Subcutaneous adipose tissue (tissue), 4 donors: ENCODE measurements around the gene CYP11A1. TPM values are rescaled to one million over a fixed set of nuclear protein-coding genes. Genes with fewer than 3 reads are reported as not detected.

ENCODE experiments used
- total RNA-seq, 4 donors: library from RNA; depleted of rRNA; stranded (reverse); fragments of >200 nt; gene quantifications; one replicate each; pipeline ENCODE4 v1.1.0, GENCODE V29; 2016
- TF ChIP-seq, protein P1 (sequence below): fragments of 450-650 bp; IDR thresholded peaks from one replicate; pipeline ENCODE4 v1.5.1; 2016; ENCODE audit warnings: low read depth, mild to moderate bottlenecking, control low read depth, antibody characterized with exemption, moderate library complexity

The CYP11A1 gene
- total RNA-seq, 4 donors from 2014 or later: 1.6 to 3.6 (median 2.5) TPM

DNA sequence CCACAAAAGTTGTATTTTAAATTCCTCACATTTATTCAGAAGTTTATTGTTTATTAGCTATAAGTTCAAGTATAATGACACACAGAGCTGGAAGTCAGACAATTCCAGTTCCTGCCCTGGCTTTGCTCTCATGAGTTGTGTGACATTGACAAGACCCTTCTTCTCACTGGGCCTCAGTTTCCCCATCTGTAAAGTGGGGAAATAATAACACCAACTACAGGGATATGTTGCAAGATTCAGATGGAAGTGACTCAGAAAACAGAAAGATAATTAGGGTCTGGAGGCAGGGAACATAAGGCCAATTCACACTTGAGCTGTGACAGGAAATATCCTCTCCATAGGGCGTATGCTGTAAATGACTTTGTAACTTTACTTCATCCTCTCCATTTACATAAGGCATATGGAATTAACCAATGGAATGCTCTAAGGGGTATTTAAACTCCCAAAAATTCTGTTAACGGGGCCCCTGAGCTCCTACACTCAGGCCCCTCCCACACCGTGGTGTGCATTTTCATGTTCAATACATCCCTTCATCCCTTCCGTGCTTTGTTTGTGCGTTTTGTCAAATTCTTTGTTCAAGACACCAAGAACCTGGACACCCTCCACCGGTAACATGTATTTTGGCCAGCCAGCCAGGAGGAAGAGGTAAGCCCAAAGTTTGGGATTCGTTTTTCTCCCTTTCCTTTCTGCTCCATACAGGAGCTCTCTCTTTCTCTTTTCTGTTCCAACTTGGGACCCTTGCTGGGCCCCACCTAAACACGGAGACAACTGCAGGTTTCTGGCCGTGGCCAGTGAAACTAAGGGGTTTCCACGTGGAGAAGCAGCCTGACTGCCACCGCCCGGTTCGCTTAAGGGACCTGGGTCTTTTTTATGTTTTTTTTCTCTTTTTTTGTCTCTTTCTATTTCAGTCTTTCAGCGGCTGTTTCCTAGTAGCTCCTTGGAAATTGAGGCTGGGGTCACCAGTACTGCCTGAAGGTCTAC, 16.9 kb downstream of the CYP11A1 start:
- TF ChIP-seq, protein P1, sequence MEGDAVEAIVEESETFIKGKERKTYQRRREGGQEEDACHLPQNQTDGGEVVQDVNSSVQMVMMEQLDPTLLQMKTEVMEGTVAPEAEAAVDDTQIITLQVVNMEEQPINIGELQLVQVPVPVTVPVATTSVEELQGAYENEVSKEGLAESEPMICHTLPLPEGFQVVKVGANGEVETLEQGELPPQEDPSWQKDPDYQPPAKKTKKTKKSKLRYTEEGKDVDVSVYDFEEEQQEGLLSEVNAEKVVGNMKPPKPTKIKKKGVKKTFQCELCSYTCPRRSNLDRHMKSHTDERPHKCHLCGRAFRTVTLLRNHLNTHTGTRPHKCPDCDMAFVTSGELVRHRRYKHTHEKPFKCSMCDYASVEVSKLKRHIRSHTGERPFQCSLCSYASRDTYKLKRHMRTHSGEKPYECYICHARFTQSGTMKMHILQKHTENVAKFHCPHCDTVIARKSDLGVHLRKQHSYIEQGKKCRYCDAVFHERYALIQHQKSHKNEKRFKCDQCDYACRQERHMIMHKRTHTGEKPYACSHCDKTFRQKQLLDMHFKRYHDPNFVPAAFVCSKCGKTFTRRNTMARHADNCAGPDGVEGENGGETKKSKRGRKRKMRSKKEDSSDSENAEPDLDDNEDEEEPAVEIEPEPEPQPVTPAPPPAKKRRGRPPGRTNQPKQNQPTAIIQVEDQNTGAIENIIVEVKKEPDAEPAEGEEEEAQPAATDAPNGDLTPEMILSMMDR: no peak

DNA sequence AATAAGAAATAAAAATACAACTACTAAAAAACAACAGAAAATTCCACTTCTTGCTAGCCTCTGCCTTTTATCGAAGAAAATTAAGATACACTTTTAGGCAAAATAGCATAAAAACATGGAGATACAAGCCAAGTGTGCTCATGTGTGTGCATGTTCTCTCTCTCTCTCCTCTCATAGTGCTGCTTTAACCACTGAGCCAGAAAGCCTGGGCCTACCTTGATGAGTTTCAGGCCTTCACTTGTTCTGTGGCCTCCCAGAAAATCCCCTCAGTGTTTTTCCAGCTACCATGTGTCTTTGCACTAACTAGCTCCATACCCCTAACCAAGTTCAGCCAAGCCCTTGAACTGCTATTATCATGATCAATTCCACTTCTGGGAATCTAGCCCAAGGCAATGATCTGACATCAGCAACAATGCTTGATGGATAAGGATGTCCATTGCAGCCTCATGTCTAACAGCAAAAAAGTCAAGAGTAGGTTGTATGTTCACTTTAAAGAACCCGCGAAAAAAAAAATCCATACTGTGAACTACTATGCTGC, 18.1 kb downstream of the CYP11A1 start:
- TF ChIP-seq, protein P1: no peak

DNA sequence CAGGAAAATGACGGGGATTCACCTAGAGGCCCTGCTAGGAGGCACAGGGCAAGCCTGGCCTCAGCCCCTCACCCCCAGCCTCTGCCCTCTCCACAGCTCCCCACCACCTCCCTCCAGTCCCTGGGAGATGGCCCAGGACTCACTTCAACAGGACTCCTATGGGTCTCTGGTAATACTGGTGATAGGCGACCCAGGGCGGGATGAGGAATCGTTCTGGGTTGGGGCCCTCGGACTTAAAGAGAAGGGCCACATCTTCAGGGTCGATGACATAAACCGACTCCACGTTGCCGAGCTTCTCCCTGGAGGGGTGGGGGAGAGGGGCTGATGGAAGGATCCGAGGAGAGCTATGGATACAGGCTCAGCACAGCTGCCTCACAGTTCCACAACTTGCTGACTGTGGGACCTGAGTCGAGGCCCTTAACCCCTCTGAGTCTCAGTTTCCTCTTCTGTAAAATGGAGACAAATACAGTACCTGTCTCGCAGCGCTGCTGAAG, 19.6 kb downstream of the CYP11A1 start:
- TF ChIP-seq, protein P1: no peak

DNA sequence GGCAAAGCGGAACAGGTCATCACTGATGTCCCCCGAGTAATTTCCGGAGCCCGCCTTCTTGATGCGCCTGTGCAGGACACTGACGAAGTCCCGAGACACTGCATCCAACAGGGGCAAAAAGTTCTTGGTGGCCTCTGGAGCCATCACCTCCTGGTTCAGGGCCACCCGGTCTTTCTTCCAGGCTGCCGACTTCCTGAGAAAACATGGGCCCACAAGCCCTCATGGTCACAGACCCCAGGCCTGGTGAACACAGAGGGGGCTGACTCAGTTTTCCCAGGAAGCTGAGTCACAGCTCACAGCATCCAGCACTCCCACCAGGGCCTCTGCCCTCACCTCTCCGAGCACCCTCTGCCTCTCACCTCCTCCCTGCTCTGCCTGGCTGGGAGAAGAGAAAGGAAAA, 22.4 kb downstream of the CYP11A1 start:
- TF ChIP-seq, protein P1: no peak

DNA sequence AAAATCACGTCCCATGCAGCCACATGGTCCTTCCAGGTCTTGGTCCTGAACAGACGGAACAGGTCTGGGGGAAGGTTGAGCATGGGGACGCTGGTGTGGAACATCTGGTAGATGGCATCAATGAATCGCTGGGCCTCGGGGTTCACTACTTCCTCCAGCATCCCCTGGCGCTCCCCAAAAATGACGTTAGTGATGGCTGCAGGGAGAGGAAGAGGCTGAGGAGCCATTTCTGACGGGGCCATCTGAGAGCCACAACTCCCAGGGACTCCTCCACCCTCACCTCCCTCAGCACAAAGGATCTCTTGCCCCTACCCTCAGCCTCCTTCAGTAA, 23.7 kb downstream of the CYP11A1 start:
- TF ChIP-seq, protein P1: no peak

DNA sequence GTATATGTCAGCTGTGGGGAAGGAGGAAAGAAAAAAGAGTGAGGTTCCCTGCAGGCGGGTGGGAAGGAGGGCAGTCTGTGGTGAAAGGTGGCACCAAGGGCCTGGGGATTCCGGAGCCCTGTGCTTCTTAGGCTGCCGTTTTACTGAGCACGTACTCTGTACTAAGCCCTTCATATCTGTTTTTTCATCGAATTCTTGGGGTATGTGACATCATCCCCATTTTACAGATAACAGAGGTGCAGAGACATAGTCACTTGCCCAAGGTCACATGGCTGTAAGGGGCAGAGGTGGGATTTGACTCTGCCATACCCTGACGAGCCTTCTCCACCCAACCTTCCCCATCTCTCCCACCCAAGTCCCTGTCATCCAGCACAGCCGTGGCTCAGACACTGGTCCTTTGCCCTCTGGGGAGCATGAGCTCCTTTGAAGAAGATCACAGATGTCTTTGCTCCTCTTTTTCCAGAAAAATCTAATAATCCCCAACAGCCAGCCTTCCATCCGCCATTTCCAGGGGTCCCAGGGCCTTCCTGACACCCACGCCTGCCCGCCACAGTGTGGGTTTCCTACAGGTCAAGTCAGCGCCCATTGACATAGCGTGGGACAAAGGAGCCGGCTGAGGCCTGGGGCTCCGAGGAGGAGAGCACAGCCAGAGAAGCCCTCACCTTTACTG, 24.2 kb downstream of the CYP11A1 start:
- TF ChIP-seq, protein P1: no peak

DNA sequence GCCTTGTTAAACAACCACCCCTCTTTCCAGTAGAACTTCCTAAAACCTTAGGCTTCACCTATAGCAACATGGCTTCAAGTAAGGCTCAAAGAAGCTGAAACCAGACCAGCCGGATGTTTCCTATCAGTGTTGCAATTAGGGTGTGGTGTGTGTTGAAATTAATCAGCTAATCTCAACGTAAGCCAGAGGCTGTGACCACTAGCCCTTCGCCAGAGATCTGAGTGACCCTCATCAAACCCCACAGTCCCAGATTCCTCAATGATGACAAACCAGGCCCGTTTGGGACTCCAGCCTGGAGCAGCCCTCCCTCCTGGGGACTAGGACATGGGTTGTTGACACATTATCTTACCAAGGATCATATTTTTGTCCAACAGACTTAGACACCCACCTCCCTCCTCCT, 27.3 kb downstream of the CYP11A1 start:
- TF ChIP-seq, protein P1: no peak
